NOMO-1 (cell line): Measurements from ENCODE around the gene THBD.

Source experiments
- DNase-seq, 2 experiments: peaks; one replicate each; lab custom pipeline; 2025; ENCODE audit not compliant: unreplicated experiment in 2 of 2; lab: John Stamatoyannopoulos, UW

The THBD gene, protein sequence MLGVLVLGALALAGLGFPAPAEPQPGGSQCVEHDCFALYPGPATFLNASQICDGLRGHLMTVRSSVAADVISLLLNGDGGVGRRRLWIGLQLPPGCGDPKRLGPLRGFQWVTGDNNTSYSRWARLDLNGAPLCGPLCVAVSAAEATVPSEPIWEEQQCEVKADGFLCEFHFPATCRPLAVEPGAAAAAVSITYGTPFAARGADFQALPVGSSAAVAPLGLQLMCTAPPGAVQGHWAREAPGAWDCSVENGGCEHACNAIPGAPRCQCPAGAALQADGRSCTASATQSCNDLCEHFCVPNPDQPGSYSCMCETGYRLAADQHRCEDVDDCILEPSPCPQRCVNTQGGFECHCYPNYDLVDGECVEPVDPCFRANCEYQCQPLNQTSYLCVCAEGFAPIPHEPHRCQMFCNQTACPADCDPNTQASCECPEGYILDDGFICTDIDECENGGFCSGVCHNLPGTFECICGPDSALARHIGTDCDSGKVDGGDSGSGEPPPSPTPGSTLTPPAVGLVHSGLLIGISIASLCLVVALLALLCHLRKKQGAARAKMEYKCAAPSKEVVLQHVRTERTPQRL

DNA sequence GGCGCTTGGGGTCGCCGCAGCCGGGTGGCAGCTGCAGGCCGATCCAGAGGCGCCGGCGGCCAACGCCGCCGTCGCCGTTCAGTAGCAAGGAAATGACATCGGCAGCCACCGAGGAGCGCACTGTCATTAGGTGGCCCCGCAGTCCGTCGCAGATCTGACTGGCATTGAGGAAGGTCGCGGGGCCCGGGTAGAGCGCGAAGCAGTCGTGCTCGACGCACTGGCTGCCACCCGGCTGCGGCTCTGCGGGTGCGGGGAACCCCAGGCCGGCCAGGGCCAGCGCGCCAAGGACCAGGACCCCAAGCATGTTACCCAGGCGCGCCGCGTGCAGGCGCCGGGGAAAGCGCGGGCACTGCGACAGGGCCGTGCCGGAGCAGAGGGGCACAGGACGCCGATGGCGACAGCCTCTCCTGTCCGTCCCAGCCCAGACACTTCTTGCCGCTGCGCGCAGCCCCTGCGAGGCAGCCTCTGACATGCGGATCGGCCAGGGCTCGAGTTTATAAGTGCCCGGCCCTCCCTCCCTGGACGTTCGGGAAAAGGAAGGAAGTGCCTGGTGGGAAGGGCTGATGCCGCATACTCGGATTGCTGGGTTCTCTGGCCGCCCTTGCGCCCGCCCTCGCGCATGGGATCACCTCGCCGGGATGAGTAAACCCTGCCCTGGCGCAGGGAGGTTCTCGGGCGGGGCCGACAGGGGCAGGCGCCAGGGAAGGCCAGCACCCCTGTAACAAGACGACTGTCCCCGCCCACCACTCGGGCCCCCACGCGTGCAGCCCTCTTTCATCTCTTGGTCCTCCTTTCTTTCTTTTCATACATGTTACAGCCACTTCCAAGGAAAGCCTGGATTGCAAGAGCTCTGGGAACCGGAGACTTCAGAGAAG, at the start of gene THBD:
Gene THBD, minus strand, starts transcription at position 472 of the 875 bp plus-strand sequence. Its CDS starts 168 bp downstream, at position 304.
- DNase-seq, result peak; percentile 53 to 63

DNA sequence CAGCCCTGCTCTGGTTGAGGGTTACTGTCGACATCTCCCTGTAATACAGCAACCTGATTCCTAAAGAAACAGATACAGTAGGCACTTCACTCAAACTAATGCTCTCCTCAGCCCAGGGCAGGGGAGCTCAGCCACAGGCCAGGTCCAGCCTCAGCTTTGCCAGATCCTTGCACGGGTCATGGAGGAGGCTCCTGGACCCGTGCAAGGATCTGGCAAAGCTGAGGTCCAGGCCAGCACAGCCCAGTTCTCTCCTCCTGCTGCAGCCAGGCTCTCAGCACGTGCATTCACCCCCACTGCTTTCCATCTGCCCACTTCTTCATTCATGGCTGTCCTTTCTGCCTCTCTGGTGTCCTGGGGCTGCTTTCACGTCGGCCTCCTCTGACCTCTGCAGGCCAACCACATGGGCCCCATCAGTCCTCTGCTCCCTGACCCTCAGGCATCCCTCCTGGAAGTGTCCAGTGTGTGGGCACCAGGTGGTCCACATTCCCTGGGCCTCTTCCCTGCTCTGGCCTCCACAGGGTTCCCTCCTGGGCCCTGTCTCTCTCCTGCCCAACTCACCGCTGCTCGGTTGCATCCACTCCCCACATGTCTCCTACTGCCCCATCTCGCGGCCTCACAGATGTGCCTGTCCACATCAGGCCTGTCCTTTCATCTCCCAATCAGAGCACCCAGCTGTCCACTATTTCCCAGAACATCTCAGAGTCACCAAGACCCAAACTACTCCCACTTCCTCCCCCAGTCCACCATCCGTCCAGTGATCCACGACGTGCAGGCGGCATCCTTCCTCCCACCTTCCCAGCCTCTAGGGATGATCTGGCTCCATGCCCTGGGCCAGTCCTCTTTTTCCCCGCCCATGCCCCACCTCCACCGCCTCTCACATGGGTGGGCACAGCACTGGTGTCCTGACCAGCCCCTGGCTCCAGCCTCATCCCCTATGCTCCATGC, 48.4 kb upstream of the THBD start:
- DNase-seq, result no peak

DNA sequence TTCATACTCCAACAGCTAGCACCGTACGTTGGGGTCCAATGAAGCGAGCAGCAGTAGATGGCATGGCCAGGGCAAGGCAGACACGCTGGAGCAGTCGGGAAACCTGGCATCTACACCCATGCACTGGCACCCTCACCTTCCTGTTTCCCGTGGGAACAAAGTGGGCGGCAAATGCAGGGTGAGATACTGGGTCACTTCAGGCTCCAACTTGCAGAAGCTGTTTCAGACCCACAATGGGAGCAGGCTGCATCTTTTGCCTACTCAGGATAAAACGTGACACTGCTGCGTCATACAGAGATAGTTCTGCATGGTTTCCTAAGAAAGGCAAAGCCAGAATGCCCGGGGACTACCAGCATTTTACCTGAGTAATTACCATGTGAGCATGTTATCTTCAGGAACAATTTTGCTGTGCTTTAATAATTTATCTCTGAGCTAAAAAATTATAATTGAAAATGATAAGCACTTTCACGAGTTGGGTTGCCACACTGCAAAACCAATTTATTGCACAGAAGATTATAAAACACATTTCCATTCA, 47.6 kb upstream of the THBD start:
- no peak for DNase-seq

DNA sequence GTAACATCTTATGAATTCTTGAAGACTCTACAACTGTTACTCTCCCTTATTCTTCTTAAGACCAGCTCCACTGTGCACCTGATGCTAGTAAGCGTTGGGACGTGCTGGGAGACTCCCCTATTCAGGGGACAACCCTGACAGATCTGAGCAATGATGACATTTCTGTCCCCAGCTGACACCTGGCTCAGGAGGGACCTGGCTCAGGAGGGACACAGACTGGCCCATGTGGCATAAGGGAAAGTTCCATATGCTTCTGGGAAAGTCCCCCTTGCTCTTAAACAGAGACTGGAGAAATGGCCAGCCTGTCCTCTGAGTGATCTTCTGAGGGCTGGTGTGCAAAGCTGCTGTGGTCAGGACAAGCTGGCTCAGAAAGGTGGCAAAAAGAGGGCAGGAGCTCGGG, 46.6 kb upstream of the THBD start:
- no peak for DNase-seq

DNA sequence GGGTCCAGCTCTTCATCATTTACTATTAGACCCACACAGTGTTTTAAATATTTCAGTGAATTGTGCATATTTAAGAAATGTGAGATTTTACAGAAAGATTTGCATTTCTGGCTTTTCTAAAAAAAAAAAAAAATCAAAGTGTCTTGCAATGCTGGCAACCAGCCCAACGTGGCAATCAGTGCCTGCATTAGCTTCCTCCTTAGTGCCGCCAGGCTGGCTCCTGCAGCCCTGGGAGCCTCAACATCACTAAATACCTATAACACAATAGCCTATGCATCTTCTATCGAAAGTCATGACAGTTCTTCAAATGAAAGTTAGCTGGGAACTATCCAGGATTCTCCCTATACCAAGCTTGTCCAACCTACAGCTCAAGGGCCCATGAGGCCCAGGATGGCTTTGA, 46.0 kb upstream of the THBD start:
- DNase-seq, result no peak

DNA sequence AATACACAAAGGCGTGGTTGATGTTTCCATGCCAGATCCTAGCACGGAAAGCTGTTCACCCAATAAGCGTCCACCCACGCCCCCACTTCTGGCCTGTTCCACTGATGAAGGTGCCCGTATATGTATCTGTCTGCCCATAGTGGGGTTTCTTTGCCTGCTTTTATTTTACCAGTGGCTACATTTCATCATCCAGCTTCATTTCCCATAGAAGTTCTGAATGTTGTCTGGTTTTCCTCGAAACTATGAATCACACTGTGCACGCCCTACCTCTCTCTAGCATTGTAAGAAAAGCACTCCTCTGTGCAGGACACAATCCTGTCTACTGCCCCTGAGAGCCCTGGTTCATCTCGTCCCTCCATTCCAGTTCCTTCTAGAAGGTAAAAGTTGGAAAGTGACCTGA, 45.5 kb upstream of the THBD start:
- DNase-seq, result no peak

DNA sequence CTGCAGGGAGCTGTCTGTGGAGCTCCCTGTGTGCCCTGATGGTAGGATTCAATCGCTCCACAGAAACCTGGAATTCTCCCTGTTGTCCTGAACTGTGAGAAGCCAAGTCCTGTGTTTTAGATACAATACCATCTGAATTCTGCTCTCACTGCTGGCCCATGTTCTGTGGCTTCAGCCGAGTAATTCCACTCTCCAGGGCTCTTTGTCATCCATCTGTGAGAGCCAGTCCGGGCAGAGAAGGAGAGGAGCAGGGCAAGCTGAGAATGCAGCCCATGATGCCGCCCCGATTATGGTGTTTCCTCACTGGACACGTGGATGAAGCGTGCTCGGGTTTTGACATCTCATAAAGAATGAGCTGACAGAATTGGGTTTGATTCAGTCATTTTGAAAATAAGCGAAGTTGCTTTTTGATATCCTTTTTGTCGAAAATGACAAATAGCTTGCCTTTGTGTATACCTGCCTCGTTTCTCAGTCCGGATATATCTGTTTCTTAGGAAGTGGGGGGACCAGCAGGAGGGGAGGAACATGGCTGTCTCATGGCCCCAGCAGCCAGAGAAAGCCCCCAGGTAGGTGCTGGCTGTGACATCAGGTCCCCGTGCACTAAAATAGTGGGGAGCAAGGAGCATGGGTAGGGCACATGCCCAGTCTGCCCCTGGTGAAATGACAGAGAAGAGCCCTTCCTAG, 44.9 kb upstream of the THBD start:
- DNase-seq, result no peak

DNA sequence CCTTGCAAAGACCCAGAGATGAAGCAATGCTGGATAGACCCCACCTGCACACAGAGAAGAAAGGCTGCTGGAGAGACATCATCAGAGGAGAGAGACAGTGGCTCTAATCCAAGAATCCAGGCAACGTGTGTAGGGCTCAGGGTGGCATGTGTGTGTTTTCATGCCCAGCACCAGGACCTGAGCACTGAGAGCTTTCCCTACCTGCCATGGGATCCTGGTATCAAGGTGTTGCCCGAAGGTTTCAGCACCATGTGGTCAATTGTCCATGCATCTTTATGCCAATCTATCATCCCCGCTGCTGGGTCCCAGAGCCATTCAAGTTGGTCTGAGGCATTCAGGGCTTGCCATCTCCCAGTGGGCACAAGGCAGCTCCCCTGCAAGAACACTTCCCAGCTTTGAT, 44.1 kb upstream of the THBD start:
- DNase-seq, result no peak

DNA sequence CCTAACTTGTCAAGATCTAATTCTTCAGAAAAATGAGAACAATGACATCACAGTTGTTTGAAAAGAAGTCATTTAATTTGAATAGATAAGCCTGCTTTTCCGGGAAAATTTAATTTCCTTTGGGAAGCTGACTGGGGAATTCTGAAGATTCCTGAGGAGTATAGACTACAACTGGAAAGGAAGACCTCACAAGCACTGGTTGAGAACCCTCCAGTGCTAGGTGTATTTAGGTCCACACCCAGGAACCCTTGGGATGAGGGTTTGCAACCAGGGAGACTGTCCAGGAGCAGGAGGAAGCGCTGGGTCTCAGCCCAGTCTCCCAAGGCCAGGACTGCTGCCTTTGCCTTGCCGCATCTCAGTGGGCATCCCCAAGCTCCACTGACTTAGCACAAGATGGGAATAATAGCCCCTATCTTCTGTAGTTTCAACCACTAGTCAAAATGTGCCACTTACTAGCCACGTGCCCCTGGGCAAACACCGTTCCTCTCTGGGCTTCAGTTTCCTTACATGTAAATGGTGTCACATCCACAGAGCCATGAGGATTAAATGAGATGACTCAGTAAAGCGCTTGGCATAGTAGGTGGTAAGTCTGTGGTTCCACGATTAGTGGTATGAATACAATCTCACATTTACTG, 43.5 kb upstream of the THBD start:
- DNase-seq, result no peak

DNA sequence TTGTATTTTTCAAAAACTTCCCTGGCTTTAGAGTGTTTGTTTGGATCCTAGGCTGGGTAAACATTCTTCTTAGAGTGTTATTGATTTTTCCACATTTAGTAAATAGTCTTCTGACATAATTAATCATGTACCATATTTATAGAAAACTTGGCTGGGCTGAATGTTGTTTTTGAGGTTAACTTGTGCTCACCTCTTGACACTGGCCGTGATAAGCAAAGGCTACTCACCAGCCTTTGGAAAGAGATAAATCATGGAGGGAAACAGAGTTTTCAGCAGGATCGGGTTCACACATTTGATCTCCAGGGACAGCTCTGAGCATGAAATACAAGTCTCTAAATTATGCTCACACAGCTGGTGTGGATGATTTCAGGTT, 42.9 kb upstream of the THBD start:
- no peak for DNase-seq

DNA sequence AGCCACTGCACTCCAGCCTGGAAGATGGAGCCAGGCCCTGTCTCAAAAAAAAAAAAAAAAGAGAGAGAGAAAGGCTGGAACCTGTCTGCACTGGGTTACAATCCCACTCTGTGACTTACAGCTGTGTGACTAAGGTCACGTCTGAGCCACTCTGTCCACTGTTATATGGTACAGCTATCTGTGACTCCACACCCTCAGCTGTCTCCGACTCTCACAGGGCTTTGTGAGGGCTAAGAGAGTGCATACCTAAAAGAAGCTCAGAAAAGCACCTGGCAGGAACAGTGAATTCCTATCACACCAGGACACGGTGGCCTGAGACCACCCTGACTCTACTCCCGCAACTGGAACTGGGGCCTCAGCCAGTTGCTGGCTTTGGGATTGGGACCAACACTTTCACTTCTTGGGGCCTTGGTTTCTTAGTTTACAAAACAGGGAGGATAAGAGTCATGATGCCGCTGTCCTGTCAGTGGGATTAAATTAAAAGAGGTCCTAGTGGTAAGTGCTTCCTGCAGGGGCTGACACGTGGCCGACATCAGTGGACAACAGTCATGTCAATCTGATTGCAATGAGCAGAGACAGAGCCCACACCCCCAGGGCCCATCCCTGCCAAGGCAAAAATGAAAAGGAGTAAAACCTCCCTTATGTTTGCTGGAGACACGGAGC, 42.4 kb upstream of the THBD start:
- no peak for DNase-seq

DNA sequence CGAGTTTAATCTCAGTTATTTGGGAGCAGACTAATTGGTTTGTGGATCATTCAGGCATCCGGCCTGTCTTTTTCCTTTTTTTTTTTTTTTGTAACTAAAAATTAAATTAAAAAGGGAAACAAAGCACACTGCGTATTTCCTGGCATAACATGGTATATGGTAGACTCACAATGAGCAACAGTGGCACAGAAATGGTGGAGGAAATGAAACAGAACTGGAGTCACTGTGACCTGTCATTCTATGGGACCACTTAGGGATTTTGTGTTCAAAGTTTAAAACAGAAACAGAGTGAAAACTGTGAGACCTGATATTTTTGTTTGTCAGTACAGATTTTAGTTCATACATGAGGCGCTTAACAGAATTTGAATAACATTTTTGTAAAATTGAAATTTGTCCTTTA, 41.4 kb upstream of the THBD start:
- DNase-seq, result no peak

DNA sequence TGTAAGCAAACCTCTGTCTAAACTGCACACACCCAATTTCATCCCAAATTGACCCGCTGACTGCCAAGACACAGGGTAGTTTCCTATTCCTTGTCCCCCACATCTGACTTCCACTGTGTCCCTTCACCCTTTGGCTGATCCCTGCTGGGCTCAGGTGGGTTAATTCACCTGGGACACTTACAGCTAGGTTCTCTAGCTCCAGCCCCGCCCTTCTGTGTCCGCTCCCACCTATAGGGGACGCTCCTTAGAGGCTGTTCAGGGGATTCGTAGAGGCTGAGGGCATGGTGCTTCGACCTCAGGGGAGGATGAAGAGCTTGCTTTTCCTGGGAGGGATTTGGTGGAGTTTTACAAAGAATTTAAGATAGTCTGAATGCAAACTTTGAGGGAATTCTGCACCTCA, 40.7 kb upstream of the THBD start:
- DNase-seq, result no peak

DNA sequence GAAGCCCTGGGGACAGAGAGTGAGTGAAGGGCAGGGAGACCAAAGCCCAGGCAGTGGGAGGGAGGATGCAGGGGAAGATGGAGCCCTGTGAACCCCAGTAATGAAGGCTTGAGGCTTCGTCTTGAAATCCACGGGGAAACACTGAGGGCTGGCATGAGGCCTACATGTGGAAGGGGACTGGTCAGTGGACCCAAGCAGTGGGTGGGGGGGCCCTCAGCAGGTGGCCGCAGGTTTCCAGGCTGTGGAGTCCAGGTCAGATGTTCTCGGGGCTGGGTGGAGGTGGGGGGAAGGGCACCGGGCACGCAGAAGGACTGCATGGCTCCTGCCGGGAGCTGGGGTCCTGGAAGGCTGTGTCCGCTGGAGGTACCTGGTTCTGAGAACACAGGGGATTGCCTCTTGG, 39.4 kb upstream of the THBD start:
- no peak for DNase-seq

DNA sequence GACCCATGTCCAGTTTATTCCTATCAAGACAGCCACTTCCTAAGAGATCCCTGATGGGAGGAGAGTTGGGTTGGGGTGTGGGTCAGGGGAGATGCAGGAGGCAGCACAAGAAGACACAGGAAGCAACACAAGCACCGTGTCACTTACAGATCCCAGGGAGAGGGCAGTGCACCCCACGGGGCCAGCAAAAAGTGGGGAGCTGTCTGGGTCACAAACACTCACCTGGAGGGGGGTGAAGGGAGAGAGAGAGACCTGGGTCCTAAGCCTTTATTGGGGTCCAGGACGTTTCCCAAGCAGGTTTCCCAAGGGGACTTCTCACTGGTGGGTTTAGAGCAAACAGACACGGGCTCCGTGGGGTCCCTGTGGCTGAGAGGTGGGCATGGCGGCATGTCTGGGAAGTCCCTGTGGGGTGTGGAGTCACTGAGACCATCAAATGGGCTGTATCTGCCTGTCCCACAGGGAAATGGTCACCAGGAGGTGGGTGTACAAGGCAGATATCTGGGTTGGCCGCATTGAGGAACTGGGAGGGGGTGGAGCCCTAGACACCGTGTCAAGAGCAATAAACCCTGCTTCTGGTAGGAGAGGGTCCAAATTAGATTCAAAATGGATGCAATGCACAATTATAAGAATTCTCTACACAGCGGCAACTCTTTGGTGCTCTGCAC, 38.2 kb upstream of the THBD start:
- DNase-seq, result peak; percentile 33 to 37

DNA sequence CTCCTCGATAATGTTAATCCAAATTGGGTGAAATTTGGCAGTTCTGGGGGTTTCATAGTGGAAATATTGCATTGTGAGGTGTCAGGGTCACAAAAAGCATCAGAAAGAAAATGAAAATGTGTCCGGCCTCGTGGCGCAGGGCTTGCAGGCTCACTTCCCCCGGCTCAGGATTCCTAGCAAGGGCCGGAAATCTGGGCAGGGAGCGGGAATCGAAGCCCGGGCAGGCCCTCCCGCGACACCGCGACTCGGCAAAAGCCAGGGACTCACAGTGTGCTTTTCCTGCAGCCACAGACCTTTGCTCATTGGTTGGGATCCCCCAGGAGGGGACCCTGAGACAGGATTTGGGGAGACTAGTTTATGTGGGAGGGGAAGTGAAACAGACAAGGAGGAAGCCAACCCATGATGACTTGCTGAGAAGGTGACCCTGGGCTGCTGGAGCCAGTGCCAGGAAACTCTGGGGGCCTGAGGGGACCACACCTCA, 37.5 kb upstream of the THBD start:
- DNase-seq, result peak; percentile 60 to 82

DNA sequence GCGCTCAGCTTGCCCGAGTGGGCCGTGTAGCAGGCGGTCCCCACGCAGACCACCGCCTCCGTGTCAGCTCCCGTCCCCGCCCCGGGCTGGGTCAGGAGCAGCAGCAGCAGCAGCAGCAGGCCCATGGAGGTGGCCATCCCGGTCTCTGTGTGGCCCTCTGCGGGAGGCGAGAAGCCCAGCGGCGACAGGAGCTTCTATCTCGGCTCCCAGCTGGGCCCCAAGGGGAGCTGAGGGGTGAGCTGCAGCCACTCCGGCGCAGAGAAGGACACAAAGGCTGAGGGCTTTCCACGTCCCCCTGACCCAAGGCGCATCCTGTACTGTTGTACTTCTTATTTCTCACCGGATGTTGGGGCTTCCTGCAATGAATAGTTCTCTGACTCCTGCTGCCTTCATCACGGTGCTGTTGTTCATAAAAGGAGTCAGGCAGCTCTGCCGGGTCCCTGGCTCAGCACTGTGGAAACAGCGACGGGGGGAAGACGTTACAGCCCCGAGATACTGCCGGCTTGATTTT, 36.6 kb upstream of the THBD start, which contains the start of gene CD93:
Gene CD93, minus strand, starts transcription at position 269 of the 511 bp plus-strand sequence. Its CDS starts 132 bp downstream, at position 137.
- peak; percentile 42 to 43 for DNase-seq
